GM21515 (cell line): ENCODE data around the gene LRRC3.
"Not testable (repeated sequence)": the region's sequence is repeated elsewhere in the genome, so short reads cannot be mapped to it uniquely, and the experiment has no call there.

Source experiments
- ATAC-seq: cut with Tn5 transposase; IDR thresholded peaks from one replicate; pipeline ENCODE4 v1.9.1; 2021; ENCODE audit not compliant: unreplicated experiment

LRRC3 gene

GRCh38 chr21:44478124-44478800 is 23.0 kb downstream of the LRRC3 start:
- no peak for ATAC-seq

- no peak for ATAC-seq
Measured at GRCh38 chr21:44478801-44479167, 23.5 kb downstream of the LRRC3 start.

DNA sequence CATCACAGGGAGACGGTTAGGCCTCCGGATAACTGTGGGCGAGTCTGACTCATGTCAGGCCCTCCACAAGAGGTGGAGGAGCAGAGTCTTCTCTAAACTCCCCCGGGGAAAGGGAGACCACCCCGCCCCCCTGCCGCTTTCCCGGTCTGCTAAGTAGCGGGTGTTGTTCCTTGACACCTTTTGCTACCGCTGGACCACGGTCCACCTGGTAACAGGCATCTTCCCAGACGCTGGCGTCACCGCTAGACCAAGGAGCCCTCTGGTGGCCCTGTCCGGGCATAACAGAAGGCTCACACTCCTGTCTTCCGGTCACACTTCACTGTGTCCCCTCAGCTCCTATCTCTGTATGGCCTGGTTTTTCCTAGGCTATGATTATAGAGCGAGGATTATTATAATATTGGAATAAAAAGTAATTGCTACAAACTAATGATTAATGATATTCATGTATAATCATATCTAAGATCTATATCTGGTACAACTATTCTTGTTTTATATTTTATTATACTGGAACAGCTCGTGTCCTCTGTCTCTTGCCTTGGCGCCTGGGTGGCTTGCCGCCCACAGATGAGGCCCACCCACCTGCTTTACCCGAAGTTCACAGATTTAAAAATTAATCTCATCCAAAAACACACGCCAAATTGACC is 24.4 kb downstream of the LRRC3 start:
- not testable (repeated sequence) for ATAC-seq

GRCh38 chr21:44480200-44481053 is 25.1 kb downstream of the LRRC3 start:
- no peak for ATAC-seq

- no peak for ATAC-seq
Measured at GRCh38 chr21:44482581-44483287, 27.4 kb downstream of the LRRC3 start.

- no peak for ATAC-seq
Measured at GRCh38 chr21:44483288-44484237, 28.3 kb downstream of the LRRC3 start.

DNA sequence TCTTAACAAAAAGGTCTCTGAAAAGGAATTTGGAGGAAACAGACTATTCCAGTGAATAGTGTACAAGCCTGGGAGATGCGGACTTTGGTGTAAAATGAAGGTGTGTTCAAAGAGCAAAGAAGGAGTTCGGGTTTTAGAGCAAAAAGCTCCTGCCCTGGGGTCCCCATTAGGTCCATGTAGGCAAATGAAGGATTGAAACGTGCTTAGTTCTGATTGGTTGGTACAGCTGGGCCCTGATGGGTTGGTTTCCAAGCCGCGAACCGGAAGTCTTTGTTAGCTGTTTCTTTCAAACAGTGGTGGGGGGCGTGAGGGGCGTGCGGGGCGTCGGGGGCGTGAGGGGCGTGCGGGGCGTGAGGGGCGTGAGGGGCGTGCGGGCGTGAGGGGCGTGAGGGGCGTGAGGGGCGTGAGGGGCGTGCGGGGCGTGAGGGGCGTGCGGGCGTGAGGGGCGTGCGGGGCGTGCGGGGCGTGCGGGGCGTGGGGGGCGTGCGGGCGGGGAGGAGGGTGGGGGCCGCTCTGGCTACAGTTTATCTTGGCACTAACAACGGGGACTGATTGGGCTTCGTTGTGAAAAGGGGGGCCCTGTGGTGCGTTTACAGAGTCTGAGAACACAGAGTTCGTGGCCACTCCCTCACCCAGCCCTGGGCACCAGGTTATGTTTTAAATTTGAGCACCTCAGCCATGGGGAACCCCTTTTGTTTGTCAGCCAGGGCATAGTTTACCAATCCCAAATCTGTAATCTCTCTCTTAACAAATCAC is 29.4 kb downstream of the LRRC3 start:
- ATAC-seq: no peak

GRCh38 chr21:44485254-44485793 is 30.0 kb downstream of the LRRC3 start:
- ATAC-seq: no peak

DNA sequence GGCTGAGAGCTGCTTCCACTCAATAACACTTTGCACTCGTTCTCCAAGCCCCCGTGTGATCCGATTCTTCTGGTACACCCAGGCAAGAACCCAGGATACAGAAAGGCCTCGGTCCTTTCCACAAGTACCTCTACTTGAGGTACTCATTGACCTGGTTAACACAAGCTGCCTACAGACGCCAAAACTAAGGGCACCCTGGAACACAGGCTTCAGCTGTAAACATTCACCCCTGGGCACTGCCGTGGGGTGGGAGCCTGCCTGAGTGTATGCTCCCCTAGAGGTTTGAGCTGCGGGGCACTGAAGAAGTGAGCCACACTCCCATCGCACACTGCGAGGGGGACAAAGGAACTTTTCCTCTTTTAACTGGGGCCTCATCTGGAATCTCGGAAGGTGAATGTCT is 30.5 kb downstream of the LRRC3 start:
- no peak for ATAC-seq

GRCh38 chr21:44486302-44486701 is 31.0 kb downstream of the LRRC3 start:
- ATAC-seq: no peak

DNA sequence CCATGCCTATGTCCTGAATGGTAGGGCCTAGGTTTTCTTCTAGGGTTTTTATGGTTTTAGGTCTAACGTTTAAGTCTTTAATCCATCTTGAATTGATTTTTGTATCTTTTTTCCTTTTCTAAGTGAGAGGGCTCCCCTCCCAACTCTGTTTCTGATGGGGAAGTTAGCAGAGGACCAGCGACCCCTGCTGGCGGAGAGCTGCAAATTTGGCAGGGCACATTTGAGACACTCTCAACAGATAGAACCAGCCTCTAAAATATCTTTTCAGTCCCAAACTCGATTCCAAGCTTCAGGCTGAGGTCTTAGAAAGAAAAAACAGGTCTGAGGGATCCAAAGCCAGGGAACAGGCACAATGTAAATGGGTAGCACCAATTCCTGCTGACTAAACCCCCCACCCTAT is 32.5 kb downstream of the LRRC3 start:
- no peak for ATAC-seq

GRCh38 chr21:44489962-44490361 is 34.7 kb downstream of the LRRC3 start:
- no peak for ATAC-seq

DNA sequence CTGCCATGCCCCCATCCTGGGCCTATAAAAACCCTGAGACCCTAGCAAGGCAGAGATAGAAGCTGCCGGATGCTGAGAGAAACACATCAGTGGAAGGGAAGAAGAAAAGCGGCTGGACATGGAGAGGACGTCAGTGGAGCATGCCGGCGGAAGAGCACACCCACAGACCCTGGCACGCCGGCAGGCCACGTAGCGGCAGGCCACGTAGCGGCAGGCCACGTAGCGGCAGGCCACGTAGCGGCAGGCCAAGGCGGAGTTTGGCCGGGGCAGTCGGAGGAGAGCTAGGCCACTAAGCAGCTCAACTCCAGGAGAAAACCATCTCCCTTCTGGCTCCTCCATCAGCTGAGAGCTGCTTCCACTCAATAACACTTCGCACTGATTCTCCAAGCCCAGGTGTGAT is 35.1 kb downstream of the LRRC3 start:
- ATAC-seq: no peak

GRCh38 chr21:44490816-44491215 is 35.5 kb downstream of the LRRC3 start:
- no peak for ATAC-seq

- ATAC-seq: no peak
Measured at GRCh38 chr21:44492567-44493385, 37.5 kb downstream of the LRRC3 start.

GRCh38 chr21:44494418-44494817 is 39.1 kb downstream of the LRRC3 start:
- no peak for ATAC-seq

- ATAC-seq: no peak
Measured at GRCh38 chr21:44494956-44495355, 39.6 kb downstream of the LRRC3 start.
